Mesendoderm (in vitro differentiated cells): ENCODE data around the gene KDM3B.
A peak's percentile ranks its signal among the peaks of the same experiment; 100 is the strongest.

Experiments used
- DNase-seq: peaks from one replicate; pipeline ENCODE4 v3.0.0; 2013
- H2AK5ac ChIP-seq: 2 replicates; pipeline ENCODE4 v1.6.1; 2013; ENCODE audit warnings: low read length, inconsistent platforms
- H2BK120ac ChIP-seq: 2 replicates; pipeline ENCODE4 v1.6.1; 2013; ENCODE audit warnings: low read depth, mild to moderate bottlenecking, low read length, moderate library complexity, mixed read lengths
- H2BK15ac ChIP-seq: replicated peaks from 2 replicates; pipeline ENCODE4 v1.6.1; 2013; ENCODE audit warnings: low read depth, mild to moderate bottlenecking, moderate library complexity
- H2BK5ac ChIP-seq: 2 replicates; pipeline ENCODE4 v1.6.1; 2013; ENCODE audit warnings: low read length, inconsistent platforms
- H3K18ac ChIP-seq: 2 replicates; pipeline ENCODE4 v1.6.1; 2013; ENCODE audit warnings: mild to moderate bottlenecking, low read length, mixed read lengths
- H3K23ac ChIP-seq: one replicate; pipeline ENCODE4 v1.6.1; 2013; ENCODE audit warnings: low read length
- H3K27ac ChIP-seq: 2 replicates; pipeline ENCODE4 v1.5.1; 2013; ENCODE audit warnings: low read depth, mild to moderate bottlenecking, inconsistent platforms, low read length, moderate library complexity
- H3K27me3 ChIP-seq: 2 replicates; pipeline ENCODE4 v1.6.1; 2013; ENCODE audit warnings: low read length, control low read depth, mild to moderate bottlenecking, inconsistent platforms; ENCODE audit not compliant: insufficient read depth, poor library complexity
- H3K36me3 ChIP-seq: 2 replicates; pipeline ENCODE4 v1.6.1; 2013; ENCODE audit warnings: low read length, inconsistent platforms; ENCODE audit not compliant: control insufficient read depth, insufficient read depth
- H3K4ac ChIP-seq: one replicate; pipeline ENCODE4 v1.6.1; 2013; ENCODE audit warnings: low read depth, mild to moderate bottlenecking, low read length, moderate library complexity
- H3K4me1 ChIP-seq: 2 replicates; pipeline ENCODE4 v1.6.1; 2013; ENCODE audit warnings: low read depth, low read length, inconsistent platforms; ENCODE audit not compliant: control insufficient read depth
- H3K4me2 ChIP-seq: 2 replicates; pipeline ENCODE4 v1.6.1; 2013; ENCODE audit warnings: low read length
- H3K4me3 ChIP-seq: 2 replicates; pipeline ENCODE4 v1.5.1; 2013; ENCODE audit warnings: mild to moderate bottlenecking, low read length
- H3K56ac ChIP-seq: one replicate; pipeline ENCODE4 v1.6.1; 2013; ENCODE audit warnings: low read length
- H3K79me1 ChIP-seq: 2 replicates; pipeline ENCODE4 v1.6.1; 2013; ENCODE audit warnings: low read length, inconsistent platforms
- H3K79me2 ChIP-seq: 2 replicates; pipeline ENCODE4 v1.6.1; 2013; ENCODE audit warnings: mild to moderate bottlenecking, low read length; ENCODE audit not compliant: control insufficient read depth, insufficient read depth
- H3K9ac ChIP-seq: 2 replicates; pipeline ENCODE4 v1.6.1; 2013; ENCODE audit warnings: low read length, inconsistent platforms
- H4K5ac ChIP-seq: one replicate; pipeline ENCODE4 v1.6.1; 2013; ENCODE audit warnings: low read length
- H4K8ac ChIP-seq: one replicate; pipeline ENCODE4 v1.6.1; 2013; ENCODE audit warnings: low read depth, mild to moderate bottlenecking, control low read depth, low read length, moderate library complexity
- WGBS: extraction: QIAGEN DNeasy Blood & Tissue Kit; methylation state at CpG from one replicate; pipeline ENCODE4 v1.1.7; 2013; ENCODE audit warnings: low lambda C conversion rate, missing lambda C conversion rate; ENCODE audit not compliant: insufficient coverage; ENCODE audit errors: extremely low coverage; 5-methylcytosine and 5-hydroxymethylcytosine counted together

KDM3B gene

DNA sequence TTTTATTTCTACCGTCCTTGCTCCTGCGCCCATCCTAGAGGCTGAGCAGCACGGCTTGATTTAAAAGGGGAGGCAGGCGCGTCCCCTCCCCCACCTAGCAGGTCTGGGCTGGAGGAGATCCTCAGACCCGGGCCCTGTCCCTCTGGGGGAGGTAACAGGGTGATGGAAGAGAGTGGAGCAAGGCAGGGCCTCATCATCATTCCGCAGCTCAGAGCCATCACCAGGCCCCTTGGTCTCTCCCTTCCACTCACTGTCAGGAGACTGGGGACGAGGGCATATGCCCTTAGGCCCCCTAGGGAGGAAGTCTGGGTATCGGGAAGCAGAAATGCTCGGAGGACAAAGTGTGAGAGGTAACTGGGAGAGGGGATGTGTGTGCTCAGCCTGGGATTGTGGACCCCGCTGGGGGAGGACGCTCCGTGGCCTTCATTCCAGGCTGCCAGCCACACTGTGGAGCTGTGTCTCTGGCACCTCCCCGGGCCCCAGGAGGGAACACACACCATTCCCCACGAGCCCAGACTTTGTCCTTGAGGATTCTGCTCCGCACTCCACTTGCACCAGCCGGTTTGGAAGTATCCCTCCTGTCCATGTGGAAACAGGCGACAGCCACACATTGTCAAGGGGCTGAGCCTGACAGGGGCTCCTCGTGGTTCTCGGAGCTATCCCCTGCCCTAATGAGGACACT, 87.1 kb downstream of the KDM3B start:
- Histone ChIP-seq H2BK5ac (no peak overlapping the region), H2AK5ac (no peak overlapping the region), H3K23ac (no peak overlapping the region), H3K27me3 (no peaks in the 10 kb centered on the region), H3K4me1 (no peaks in the 10 kb centered on the region), H3K36me3 (peaks cover 10% of the 10 kb centered on the region), H3K4me3 (peak overlapping the region; percentile 15), H4K5ac (no peak overlapping the region), H3K18ac (peak overlapping the region; percentile 34), H3K56ac (peak overlapping the region; percentile 68), H3K79me2 (no peaks in the 10 kb centered on the region), H3K9ac (peak overlapping the region; percentile 65), H3K27ac (no peak overlapping the region), H4K8ac (no peak overlapping the region), H2BK120ac (no peak overlapping the region), H3K79me1 (no peaks in the 10 kb centered on the region), H3K4me2 (peak overlapping the region; percentile 65), H2BK15ac (no peak overlapping the region), H3K4ac (no peak overlapping the region)
- DNase-seq = peak; percentile 48
- WGBS = no CpG with 5 or more reads among the region's 20 CpGs

GRCh38 chr5:138440159-138441073, 87.9 kb downstream of the KDM3B start:
- no peak overlapping the region for H2BK5ac ChIP-seq
- H3K4me1 ChIP-seq = no peaks in the 10 kb centered on the region
- H3K79me1 ChIP-seq = no peaks in the 10 kb centered on the region
- H3K27ac ChIP-seq = no peak overlapping the region
- no CpG with 5 or more reads among the region's 17 CpGs for WGBS
- H3K4ac ChIP-seq = no peak overlapping the region
- no peak overlapping the region for H4K8ac ChIP-seq
- no peak overlapping the region for H2BK15ac ChIP-seq
- H2AK5ac ChIP-seq = no peak overlapping the region
- H3K9ac ChIP-seq = no peak overlapping the region
- no peak overlapping the region for H3K4me2 ChIP-seq
- no peak overlapping the region for H3K56ac ChIP-seq
- no peak overlapping the region for H2BK120ac ChIP-seq
- H3K79me2 ChIP-seq = no peaks in the 10 kb centered on the region
- no peak overlapping the region for H3K18ac ChIP-seq
- H3K27me3 ChIP-seq = no peaks in the 10 kb centered on the region
- no peak overlapping the region for H4K5ac ChIP-seq
- no peak overlapping the region for H3K4me3 ChIP-seq
- peaks cover 9% of the 10 kb centered on the region for H3K36me3 ChIP-seq
- H3K23ac ChIP-seq = no peak overlapping the region
- no peak for DNase-seq

DNA sequence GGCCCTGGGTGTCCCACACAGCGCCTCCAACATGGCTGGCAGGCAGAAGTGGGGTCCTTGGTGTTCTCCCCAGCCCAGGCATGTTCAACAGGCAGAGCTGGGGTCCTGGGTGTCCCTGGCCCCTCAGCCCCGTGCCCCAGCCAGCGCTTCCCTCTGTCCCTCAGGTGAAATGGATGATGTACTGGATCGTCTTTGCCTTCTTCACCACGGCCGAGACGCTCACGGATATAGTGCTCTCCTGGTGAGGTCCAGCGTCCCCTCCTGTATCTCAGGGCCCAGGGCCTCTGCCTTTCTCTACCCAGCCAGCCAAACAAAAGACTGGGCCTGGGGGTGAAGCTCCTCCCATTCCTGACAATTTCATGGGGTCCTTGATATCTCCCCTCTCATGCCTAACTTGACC, 88.7 kb downstream of the KDM3B start:
- H3K4me3 ChIP-seq = no peak overlapping the region
- no peak overlapping the region for H2BK15ac ChIP-seq
- no peak for DNase-seq
- no peak overlapping the region for H3K18ac ChIP-seq
- H2BK5ac ChIP-seq = no peak overlapping the region
- no peak overlapping the region for H3K4ac ChIP-seq
- H4K5ac ChIP-seq = no peak overlapping the region
- no peak overlapping the region for H4K8ac ChIP-seq
- H3K4me2 ChIP-seq = no peak overlapping the region
- no peaks in the 10 kb centered on the region for H3K79me2 ChIP-seq
- WGBS = no CpG with 5 or more reads among the region's 9 CpGs
- H3K36me3 ChIP-seq = peaks cover 3% of the 10 kb centered on the region
- no peak overlapping the region for H2BK120ac ChIP-seq
- H3K4me1 ChIP-seq = no peaks in the 10 kb centered on the region
- no peaks in the 10 kb centered on the region for H3K79me1 ChIP-seq
- no peak overlapping the region for H3K9ac ChIP-seq
- H3K56ac ChIP-seq = no peak overlapping the region
- H3K27me3 ChIP-seq = no peaks in the 10 kb centered on the region
- H3K23ac ChIP-seq = no peak overlapping the region
- H2AK5ac ChIP-seq = no peak overlapping the region
- no peak overlapping the region for H3K27ac ChIP-seq

DNA sequence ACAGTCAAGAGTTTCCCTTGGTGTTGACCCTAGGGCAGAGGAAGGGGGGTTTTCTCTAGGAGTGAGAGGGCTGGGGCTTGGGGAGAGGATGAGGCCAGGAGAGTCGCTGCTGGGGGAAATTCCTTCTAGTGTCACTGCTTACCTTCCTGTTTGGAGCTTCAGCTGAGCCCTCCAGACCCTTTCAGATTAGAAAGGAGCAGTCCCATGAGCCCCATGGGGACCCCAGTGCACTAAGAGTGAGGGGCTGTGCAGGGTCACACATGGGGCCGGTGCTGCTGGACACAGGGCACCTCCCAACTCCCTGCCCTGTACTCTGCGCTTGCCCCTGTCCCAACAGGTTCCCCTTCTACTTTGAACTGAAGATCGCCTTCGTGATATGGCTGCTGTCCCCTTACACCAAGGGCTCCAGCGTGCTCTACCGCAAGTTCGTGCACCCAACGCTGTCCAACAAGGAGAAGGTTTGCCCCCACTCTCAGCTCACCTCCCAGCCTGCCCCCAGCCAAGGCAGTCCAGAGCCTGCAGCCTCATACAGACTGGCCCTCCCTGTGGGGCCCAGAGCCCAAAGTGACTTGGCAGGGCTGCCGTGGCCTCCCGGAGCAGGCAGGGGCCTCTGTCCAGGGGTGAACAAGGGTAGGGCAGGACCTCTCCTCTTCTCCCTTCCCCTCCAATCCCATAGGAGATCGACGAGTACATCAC, 91.7 kb downstream of the KDM3B start:
- H3K9ac ChIP-seq = no peak overlapping the region
- no peaks in the 10 kb centered on the region for H3K79me1 ChIP-seq
- H4K5ac ChIP-seq = no peak overlapping the region
- H3K27ac ChIP-seq = no peak overlapping the region
- H2BK15ac ChIP-seq = no peak overlapping the region
- no peak overlapping the region for H2AK5ac ChIP-seq
- H3K79me2 ChIP-seq = no peaks in the 10 kb centered on the region
- no peak overlapping the region for H3K23ac ChIP-seq
- H3K4me3 ChIP-seq = no peak overlapping the region
- WGBS = no CpG with 5 or more reads among the region's 13 CpGs
- H3K36me3 ChIP-seq = no peaks in the 10 kb centered on the region
- H3K4me2 ChIP-seq = no peak overlapping the region
- no peak overlapping the region for H2BK120ac ChIP-seq
- DNase-seq = no peak
- H2BK5ac ChIP-seq = no peak overlapping the region
- no peak overlapping the region for H4K8ac ChIP-seq
- H3K27me3 ChIP-seq = no peaks in the 10 kb centered on the region
- H3K4ac ChIP-seq = no peak overlapping the region
- no peak overlapping the region for H3K56ac ChIP-seq
- no peaks in the 10 kb centered on the region for H3K4me1 ChIP-seq
- no peak overlapping the region for H3K18ac ChIP-seq

DNA sequence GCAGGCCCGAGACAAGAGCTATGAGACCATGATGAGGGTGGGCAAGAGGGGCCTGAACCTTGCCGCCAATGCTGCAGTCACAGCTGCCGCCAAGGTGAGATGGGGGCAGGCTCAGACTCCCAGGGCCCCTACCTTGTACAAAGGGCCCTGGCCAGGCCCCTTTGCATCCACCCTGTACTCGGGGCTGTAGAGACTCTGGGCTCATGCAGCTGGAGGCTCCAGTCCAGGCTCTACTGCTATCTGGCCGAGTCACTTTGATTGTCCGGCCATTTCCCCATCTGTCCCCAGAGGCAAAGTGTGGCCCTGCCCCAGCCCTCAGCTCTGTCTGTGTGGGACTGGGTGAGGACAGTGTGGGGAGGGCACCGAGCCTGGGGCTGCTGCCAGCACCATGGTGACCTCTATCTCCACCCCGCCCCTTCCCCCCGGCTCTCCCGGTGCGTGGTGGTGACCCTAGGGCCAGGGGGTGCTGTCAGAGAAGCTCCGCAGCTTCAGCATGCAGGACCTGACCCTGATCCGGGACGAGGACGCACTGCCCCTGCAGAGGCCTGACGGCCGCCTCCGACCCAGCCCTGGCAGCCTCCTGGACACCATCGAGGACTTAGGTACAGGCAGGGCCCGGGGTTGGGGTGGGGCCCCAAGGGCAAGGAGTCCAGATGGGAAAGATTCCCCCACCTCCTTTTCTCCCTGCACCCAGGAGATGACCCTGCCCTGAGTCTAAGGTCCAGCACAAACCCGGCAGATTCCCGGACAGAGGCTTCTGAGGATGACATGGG, 92.5 kb downstream of the KDM3B start:
- Histone ChIP-seq H3K27me3 (no peaks in the 10 kb centered on the region), H4K8ac (no peak overlapping the region), H3K9ac (no peak overlapping the region), H3K56ac (no peak overlapping the region), H4K5ac (no peak overlapping the region), H3K23ac (no peak overlapping the region), H3K36me3 (no peaks in the 10 kb centered on the region), H3K4me2 (no peak overlapping the region), H2BK15ac (no peak overlapping the region), H2AK5ac (no peak overlapping the region), H3K18ac (no peak overlapping the region), H3K4me3 (no peak overlapping the region), H3K79me2 (no peaks in the 10 kb centered on the region), H2BK120ac (no peak overlapping the region), H3K4me1 (no peaks in the 10 kb centered on the region), H3K27ac (no peak overlapping the region), H2BK5ac (no peak overlapping the region), H3K4ac (no peak overlapping the region), H3K79me1 (no peaks in the 10 kb centered on the region)
- DNase-seq = no peak
- no CpG with 5 or more reads among the region's 22 CpGs for WGBS
